ENCODE measurements around the gene KBTBD12. TPM values are rescaled to one million over a fixed set of nuclear protein-coding genes. Genes with fewer than 3 reads are reported as not detected.

The KBTBD12 gene
- total RNA-seq, 1 donor from 2014 or later, result 3.1 TPM

- no peak for DNase-seq
Measured at GRCh38 chr3:128021768-128022372, 106.8 kb downstream of the KBTBD12 start.

DNA sequence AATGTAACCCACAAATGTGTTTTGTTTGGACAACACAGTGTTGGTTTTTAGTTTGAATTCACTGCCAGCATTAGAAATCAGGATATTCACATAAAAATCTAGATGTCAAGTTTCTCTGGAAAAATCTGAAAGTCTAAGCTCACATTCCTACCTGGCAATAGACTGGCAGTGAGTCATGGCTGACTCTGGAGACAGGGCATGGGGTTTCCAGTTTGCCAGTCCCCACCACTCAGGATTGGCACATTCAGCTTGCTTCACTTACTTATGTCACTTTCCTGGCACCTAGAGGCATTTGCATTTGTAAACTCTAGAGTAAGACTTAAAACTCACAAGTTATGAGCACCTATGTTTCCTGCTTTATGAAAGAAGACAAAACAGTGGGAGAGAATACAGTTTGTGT, 118.1 kb downstream of the KBTBD12 start:
- DNase-seq, result no peak

DNA sequence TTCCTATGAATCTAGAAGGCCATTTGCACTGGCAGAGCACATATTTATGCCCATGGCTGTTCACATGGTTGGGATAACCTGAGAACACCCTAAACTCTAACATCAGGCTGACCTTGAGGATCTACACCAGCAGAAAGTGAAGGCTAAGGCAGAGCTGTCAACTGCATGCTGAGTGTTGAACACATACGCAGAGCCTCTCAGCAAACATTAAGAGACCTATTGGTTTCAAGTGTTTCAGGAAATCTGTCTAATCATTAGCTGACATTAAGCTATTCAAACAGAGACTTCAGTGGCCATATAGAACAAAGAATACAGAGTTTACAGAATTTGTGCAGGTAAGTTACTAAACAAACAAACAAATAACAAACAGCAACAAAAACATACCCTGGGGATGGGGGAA, 121.1 kb downstream of the KBTBD12 start:
- DNase-seq, result no peak

Small RNA genes within 50 kb of the gene (small RNA-seq; reads per million reads assigned to genes)
- not detected for gene RNA5SP139 (ENCODE audit: low replicate concordance)

Other genes with a start within 250 kb of the KBTBD12 start
- gene ABTB1, start 242.3 kb upstream of the KBTBD12 start, total RNA-seq, result 11.5 TPM
- gene MGLL, start 92.7 kb upstream of the KBTBD12 start, total RNA-seq, result 32.7 TPM
- 95.7 TPM for gene SEC61A1, start 137.2 kb downstream of the KBTBD12 start, total RNA-seq
- gene RUVBL1, start 208.6 kb downstream of the KBTBD12 start, total RNA-seq, result 27.2 TPM
- 5.7 TPM for gene EEFSEC, start 238.2 kb downstream of the KBTBD12 start, total RNA-seq

All from skin of body (tissue), 3 donors.